Prostate gland (tissue), 2 donors: Measurements from ENCODE around the gene DNAH9. TPM values are rescaled to one million over a fixed set of nuclear protein-coding genes. Genes with fewer than 3 reads are reported as not detected.

Experiments
- DNase-seq: peaks from one replicate; pipeline ENCODE4 v3.0.0-alpha.2; 2019; ENCODE audit warnings: low spot score
- H3K27ac ChIP-seq, 2 donors: fragments of 200-600 bp; sonication (generic); 2 replicates each; pipeline ENCODE4 v1.5.1; 2017 to 2019
- H3K27me3 ChIP-seq: fragments of 200-600 bp; sonication (generic); replicated peaks from 2 replicates; pipeline ENCODE4 v1.5.1; 2019; ENCODE audit not compliant: insufficient read depth
- H3K36me3 ChIP-seq, 2 donors: fragments of 200-600 bp; sonication (generic); 1 replicate in 1 of 2; 2 replicates in 1 of 2; pipeline versions ENCODE4 v1.5.1 to v1.8.1; 2017 to 2019
- H3K4me1 ChIP-seq: fragments of 200-600 bp; sonication (generic); replicated peaks from 2 replicates; pipeline ENCODE4 v1.5.1; 2019
- H3K4me3 ChIP-seq, 2 donors: fragments of 200-600 bp; sonication (generic); 2 replicates each; pipeline ENCODE4 v1.5.1; 2017 to 2019
- H3K9me3 ChIP-seq: fragments of 200-600 bp; sonication (generic); 2 replicates; pipeline ENCODE4 v1.5.1; 2017
- POLR2A ChIP-seq: fragments of 450-650 bp; IDR thresholded peaks from one replicate; pipeline ENCODE4 v1.6.1; 2016; ENCODE audit warnings: antibody characterized with exemption, mild to moderate bottlenecking
- POLR2AphosphoS5 ChIP-seq: sonication (generic); formaldehyde crosslinking; IDR thresholded peaks from one replicate; pipeline ENCODE4 v1.6.1; 2017; ENCODE audit warnings: antibody characterized with exemption
- whole genome bisulfite sequencing: methylation state at CpG from one replicate; pipeline ENCODE4 v1.1.5; 2018; 5-methylcytosine and 5-hydroxymethylcytosine counted together
- intact Hi-C: fragments of 100-400 bp; cut with DNase I; formaldehyde crosslinking; loops from one replicate; pipeline ENCODE4 v1.14.2; 2022
- total RNA-seq, 2 donors: library from RNA; depleted of rRNA; stranded (reverse); fragments of >200 nt; gene quantifications; one replicate each; pipeline ENCODE4 v1.1.0, GENCODE V29; 2016
- TF ChIP-seq, protein P1 (sequence below), 4 experiments: fragments of 200-600 bp in 2 of 4; fragments of 450-650 bp in 2 of 4; sonication (generic) in 2 of 4; IDR thresholded peaks; 1 replicate in 3 of 4; 2 replicates in 1 of 4; pipeline ENCODE4 v1.5.1; 2016 to 2019; ENCODE audit warnings: antibody characterized with exemption in 4 of 4, mild to moderate bottlenecking in 2 of 4, moderate library complexity in 2 of 4

DNAH9 gene, protein sequence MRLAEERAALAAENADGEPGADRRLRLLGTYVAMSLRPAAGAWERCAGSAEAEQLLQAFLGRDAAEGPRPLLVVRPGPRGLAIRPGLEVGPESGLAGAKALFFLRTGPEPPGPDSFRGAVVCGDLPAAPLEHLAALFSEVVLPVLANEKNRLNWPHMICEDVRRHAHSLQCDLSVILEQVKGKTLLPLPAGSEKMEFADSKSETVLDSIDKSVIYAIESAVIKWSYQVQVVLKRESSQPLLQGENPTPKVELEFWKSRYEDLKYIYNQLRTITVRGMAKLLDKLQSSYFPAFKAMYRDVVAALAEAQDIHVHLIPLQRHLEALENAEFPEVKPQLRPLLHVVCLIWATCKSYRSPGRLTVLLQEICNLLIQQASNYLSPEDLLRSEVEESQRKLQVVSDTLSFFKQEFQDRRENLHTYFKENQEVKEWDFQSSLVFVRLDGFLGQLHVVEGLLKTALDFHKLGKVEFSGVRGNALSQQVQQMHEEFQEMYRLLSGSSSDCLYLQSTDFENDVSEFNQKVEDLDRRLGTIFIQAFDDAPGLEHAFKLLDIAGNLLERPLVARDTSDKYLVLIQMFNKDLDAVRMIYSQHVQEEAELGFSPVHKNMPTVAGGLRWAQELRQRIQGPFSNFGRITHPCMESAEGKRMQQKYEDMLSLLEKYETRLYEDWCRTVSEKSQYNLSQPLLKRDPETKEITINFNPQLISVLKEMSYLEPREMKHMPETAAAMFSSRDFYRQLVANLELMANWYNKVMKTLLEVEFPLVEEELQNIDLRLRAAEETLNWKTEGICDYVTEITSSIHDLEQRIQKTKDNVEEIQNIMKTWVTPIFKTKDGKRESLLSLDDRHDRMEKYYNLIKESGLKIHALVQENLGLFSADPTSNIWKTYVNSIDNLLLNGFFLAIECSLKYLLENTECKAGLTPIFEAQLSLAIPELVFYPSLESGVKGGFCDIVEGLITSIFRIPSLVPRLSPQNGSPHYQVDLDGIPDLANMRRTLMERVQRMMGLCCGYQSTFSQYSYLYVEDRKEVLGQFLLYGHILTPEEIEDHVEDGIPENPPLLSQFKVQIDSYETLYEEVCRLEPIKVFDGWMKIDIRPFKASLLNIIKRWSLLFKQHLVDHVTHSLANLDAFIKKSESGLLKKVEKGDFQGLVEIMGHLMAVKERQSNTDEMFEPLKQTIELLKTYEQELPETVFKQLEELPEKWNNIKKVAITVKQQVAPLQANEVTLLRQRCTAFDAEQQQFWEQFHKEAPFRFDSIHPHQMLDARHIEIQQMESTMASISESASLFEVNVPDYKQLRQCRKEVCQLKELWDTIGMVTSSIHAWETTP (N-terminal part only)
- total RNA-seq, result 1 to 10 TPM; 1.2 to 7.5 TPM

DNA sequence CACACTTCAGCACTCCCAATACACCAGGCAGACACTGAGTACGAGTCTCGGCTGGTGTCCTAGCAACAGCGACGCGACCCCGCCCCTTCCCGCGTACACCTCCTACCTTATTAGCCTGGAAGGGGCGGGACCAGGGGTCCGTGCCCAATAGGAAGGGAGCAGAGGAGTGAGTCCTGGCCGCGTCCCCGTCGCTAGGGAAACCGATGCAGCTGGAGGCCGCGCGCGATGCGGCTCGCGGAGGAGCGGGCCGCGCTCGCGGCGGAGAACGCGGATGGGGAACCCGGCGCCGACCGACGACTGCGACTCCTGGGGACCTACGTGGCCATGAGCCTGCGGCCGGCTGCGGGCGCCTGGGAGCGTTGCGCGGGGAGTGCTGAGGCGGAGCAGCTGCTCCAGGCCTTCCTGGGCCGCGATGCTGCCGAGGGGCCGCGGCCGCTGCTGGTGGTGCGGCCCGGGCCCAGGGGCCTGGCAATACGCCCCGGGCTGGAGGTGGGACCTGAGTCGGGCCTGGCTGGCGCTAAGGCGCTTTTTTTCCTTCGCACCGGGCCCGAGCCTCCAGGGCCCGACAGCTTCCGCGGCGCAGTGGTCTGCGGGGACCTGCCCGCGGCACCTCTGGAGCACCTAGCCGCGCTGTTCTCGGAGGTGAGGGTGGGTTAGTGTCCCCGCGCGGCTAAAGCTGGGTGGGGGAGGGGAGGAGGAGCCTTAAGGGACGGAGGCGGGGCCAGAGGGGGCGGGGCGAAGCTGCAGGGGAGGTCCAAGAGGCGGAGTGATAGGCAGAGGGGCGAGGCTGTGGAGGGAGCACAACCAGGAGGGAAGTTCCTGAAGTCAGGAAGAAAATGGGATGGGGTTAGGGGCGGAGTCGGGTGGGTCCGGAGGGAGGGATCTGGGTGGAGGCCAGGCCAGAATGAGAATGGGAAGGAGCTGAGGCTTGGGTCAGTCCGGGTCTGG lies at the start of gene DNAH9:
Gene DNAH9, plus strand, starts transcription at position 197 of the 948 bp plus-strand sequence. Its CDS starts 29 bp downstream, at position 226.
- peak within 1 kb of the TSS; percentile 70 to 76 for H3K4me3 ChIP-seq

DNA sequence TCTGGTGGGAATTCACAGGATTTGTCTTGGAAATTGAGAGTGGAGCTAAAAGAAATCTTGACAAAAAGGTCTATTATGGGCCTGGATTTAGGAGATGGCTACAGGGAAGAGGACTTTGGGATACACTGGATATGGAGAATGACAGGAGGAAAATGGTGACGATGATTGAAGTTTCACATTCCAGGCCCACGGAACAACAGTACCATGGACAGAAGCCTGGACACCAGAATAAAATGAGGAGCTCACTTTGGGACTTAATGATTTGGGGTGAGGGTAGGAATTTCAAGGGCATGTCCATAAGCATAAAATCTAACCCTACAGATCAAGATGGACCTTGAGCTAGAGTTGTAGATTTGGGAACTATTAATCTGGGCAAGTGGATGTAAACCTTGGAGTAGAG lies 47.8 kb upstream of the DNAH9 start:
- no peaks in the 10 kb centered on the region for H3K27me3 ChIP-seq
- intact Hi-C loops, result no loop called here
- no peak for DNase-seq
- no peak overlapping the region for H3K4me3 ChIP-seq
- peaks cover 3% of the 10 kb centered on the region for H3K4me1 ChIP-seq
- no peaks in the 10 kb centered on the region for H3K9me3 ChIP-seq
- 93% methylated on average over 2 of the region's 2 CpGs for WGBS
- no peaks in the 10 kb centered on the region for H3K36me3 ChIP-seq
- peak overlapping the region in 1 of 2 donors; percentile 2 for H3K27ac ChIP-seq
- no peak for TF ChIP-seq POLR2A
- TF ChIP-seq POLR2AphosphoS5, result no peak
- TF ChIP-seq, protein P1, sequence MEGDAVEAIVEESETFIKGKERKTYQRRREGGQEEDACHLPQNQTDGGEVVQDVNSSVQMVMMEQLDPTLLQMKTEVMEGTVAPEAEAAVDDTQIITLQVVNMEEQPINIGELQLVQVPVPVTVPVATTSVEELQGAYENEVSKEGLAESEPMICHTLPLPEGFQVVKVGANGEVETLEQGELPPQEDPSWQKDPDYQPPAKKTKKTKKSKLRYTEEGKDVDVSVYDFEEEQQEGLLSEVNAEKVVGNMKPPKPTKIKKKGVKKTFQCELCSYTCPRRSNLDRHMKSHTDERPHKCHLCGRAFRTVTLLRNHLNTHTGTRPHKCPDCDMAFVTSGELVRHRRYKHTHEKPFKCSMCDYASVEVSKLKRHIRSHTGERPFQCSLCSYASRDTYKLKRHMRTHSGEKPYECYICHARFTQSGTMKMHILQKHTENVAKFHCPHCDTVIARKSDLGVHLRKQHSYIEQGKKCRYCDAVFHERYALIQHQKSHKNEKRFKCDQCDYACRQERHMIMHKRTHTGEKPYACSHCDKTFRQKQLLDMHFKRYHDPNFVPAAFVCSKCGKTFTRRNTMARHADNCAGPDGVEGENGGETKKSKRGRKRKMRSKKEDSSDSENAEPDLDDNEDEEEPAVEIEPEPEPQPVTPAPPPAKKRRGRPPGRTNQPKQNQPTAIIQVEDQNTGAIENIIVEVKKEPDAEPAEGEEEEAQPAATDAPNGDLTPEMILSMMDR (IDR thresholded peaks at IDR 0.05), result no peak

More for the DNA sequence above, at the start of gene DNAH9:
- H3K9me3 ChIP-seq, result no peaks in the 10 kb centered on the region
- no peaks in the 10 kb centered on the region for H3K36me3 ChIP-seq
- H3K27ac ChIP-seq, result peak within 1 kb of the TSS; percentile 80 to 81
- WGBS, result 1% methylated on average over 26 of the region's 84 CpGs
- intact Hi-C loops, result no loop called here
- TF ChIP-seq POLR2AphosphoS5, result peak; percentile 90
- TF ChIP-seq, protein P1 (IDR thresholded peaks at IDR 0.05), result no peak
- TF ChIP-seq POLR2A, result peak; percentile 50
- no peaks in the 10 kb centered on the region for H3K4me1 ChIP-seq
- DNase-seq, result peak; percentile 98
- no peaks in the 10 kb centered on the region for H3K27me3 ChIP-seq

DNA sequence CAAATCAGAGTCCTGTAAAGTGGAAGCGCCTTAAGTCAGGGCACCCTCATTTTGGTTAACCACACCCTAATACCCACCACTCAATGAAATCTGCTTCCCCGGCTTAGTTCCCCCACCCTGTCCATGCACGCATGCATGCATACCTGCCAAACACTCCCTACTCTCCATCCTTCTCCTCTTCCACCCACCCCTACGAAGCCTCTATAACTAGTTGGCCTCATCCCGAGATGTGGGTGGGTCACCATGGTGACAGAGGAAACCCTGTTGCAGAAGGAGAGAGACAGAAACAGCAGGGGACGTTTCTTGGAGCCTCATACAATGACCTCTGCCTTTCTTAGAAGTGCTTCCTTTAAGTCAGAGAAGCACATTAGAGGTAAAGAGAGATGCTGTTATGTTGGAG lies 46.8 kb upstream of the DNAH9 start:
- H3K9me3 ChIP-seq, result no peaks in the 10 kb centered on the region
- H3K27me3 ChIP-seq, result no peaks in the 10 kb centered on the region
- H3K4me1 ChIP-seq, result peaks cover 3% of the 10 kb centered on the region
- H3K36me3 ChIP-seq, result no peaks in the 10 kb centered on the region
- 62% methylated on average over 6 of the region's 6 CpGs for WGBS
- intact Hi-C loops, result no loop called here
- DNase-seq, result no peak
- TF ChIP-seq POLR2A, result no peak
- no peak overlapping the region for H3K27ac ChIP-seq
- H3K4me3 ChIP-seq, result no peak overlapping the region

DNA sequence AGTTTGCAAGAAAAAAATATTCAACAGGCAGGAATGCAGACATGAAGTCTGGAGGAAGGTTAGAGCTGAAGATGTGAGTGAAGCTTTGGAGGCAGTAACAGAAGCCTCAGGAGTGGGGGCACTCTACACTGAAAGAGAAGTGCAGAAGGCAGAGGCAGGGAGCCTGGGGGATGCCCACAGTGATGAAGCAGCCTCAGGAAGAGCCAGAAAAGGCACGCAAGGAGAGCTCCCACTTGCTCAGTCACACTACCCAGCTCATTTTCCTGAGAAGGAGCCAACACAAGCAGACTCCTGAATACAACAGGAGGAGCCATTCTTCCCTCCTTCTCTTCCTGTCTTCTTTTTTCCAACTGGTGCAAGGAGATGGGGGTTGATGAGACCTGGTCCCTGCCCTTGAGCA lies 45.1 kb upstream of the DNAH9 start:
- H3K4me3 ChIP-seq, result no peak overlapping the region
- intact Hi-C loops, result no loop called here
- TF ChIP-seq POLR2A, result no peak
- no peak for TF ChIP-seq POLR2AphosphoS5
- TF ChIP-seq, protein P1 (IDR thresholded peaks at IDR 0.05), result no peak
- 42% methylated on average over 1 of the region's 1 CpG for WGBS
- no peaks in the 10 kb centered on the region for H3K9me3 ChIP-seq
- H3K27ac ChIP-seq, result no peak overlapping the region
- H3K36me3 ChIP-seq, result no peaks in the 10 kb centered on the region
- no peaks in the 10 kb centered on the region for H3K27me3 ChIP-seq
- H3K4me1 ChIP-seq, result peaks cover 3% of the 10 kb centered on the region
- DNase-seq, result no peak
